HEK293 (cell line): ENCODE measurements around the gene MARVELD1.

ENCODE experiments used
- BCL11A ChIP-seq: fragments of 450-650 bp; formaldehyde crosslinking; IDR thresholded peaks from 2 replicates; pipeline ENCODE4 v1.5.1; 2016; ENCODE audit warnings: low read depth, missing biosample characterization, missing genetic modification characterization
- GLI4 ChIP-seq: fragments of 450-650 bp; formaldehyde crosslinking; IDR thresholded peaks from 2 replicates; pipeline ENCODE4 v1.5.1; 2016; ENCODE audit warnings: missing biosample characterization, missing genetic modification characterization
- GLIS1 ChIP-seq: fragments of 450-650 bp; formaldehyde crosslinking; IDR thresholded peaks from 2 replicates; pipeline ENCODE4 v1.5.1; 2016; ENCODE audit warnings: missing biosample characterization, missing genetic modification characterization
- KLF9 ChIP-seq: fragments of 450-650 bp; formaldehyde crosslinking; IDR thresholded peaks from 2 replicates; pipeline ENCODE4 v1.5.1; 2016; ENCODE audit warnings: missing biosample characterization, missing genetic modification characterization, low read depth
- OSR2 ChIP-seq: fragments of 450-650 bp; formaldehyde crosslinking; IDR thresholded peaks from 2 replicates; pipeline ENCODE4 v1.5.1; 2016; ENCODE audit warnings: missing biosample characterization, missing genetic modification characterization
- RBAK ChIP-seq: fragments of 450-650 bp; formaldehyde crosslinking; IDR thresholded peaks from 2 replicates; pipeline ENCODE4 v1.5.1; 2016; ENCODE audit warnings: missing biosample characterization, missing genetic modification characterization
- TRIM28 ChIP-seq: IDR thresholded peaks from 2 replicates; pipeline ENCODE4 v1.6.1; 2011; ENCODE audit warnings: low read length, control low read depth, borderline replicate concordance
- ZBTB21 ChIP-seq: fragments of 450-650 bp; formaldehyde crosslinking; IDR thresholded peaks from 2 replicates; pipeline ENCODE4 v1.5.1; 2017; ENCODE audit warnings: missing biosample characterization, missing genetic modification characterization
- ZNF112 ChIP-seq: fragments of 450-650 bp; formaldehyde crosslinking; IDR thresholded peaks from 2 replicates; pipeline ENCODE4 v1.5.0; 2017; ENCODE audit warnings: missing biosample characterization, missing genetic modification characterization
- ZNF138 ChIP-seq: fragments of 450-650 bp; formaldehyde crosslinking; IDR thresholded peaks from 2 replicates; pipeline ENCODE4 v1.5.1; 2016; ENCODE audit warnings: missing biosample characterization, missing genetic modification characterization, borderline replicate concordance
- ZNF146 ChIP-seq: fragments of 450-650 bp; formaldehyde crosslinking; IDR thresholded peaks from 2 replicates; pipeline ENCODE4 v1.5.1; 2016; ENCODE audit warnings: missing biosample characterization, missing genetic modification characterization
- ZNF174 ChIP-seq: fragments of 450-650 bp; formaldehyde crosslinking; IDR thresholded peaks from 2 replicates; pipeline ENCODE4 v1.5.0; 2017; ENCODE audit warnings: missing biosample characterization, mild to moderate bottlenecking, missing genetic modification characterization
- ZNF175 ChIP-seq: fragments of 450-650 bp; formaldehyde crosslinking; IDR thresholded peaks from 2 replicates; pipeline ENCODE4 v1.5.1; 2016; ENCODE audit warnings: missing biosample characterization, missing genetic modification characterization
- ZNF311 ChIP-seq: fragments of 450-650 bp; formaldehyde crosslinking; IDR thresholded peaks from 2 replicates; pipeline ENCODE4 v1.5.1; 2017; ENCODE audit warnings: missing biosample characterization, missing genetic modification characterization, borderline replicate concordance
- ZNF394 ChIP-seq: fragments of 450-650 bp; formaldehyde crosslinking; IDR thresholded peaks from 2 replicates; pipeline ENCODE4 v1.5.1; 2016; ENCODE audit warnings: missing biosample characterization, missing genetic modification characterization, mild to moderate bottlenecking, moderate library complexity, borderline replicate concordance
- ZNF510 ChIP-seq: fragments of 450-650 bp; formaldehyde crosslinking; IDR thresholded peaks from 2 replicates; pipeline ENCODE4 v1.5.1; 2018; ENCODE audit warnings: mild to moderate bottlenecking, missing genetic modification characterization, missing biosample characterization; ENCODE audit not compliant: insufficient replicate concordance
- ZNF549 ChIP-seq: fragments of 450-650 bp; IDR thresholded peaks from 2 replicates; pipeline ENCODE4 v1.5.1; 2018; ENCODE audit warnings: missing biosample characterization, missing genetic modification characterization, mild to moderate bottlenecking, inconsistent platforms, moderate library complexity
- ZNF585B ChIP-seq: fragments of 450-650 bp; formaldehyde crosslinking; IDR thresholded peaks from 2 replicates; pipeline ENCODE4 v1.5.1; 2016; ENCODE audit warnings: missing biosample characterization, missing genetic modification characterization
- ZNF621 ChIP-seq: fragments of 450-650 bp; formaldehyde crosslinking; IDR thresholded peaks from 2 replicates; pipeline ENCODE4 v1.5.1; 2017; ENCODE audit warnings: missing biosample characterization, missing genetic modification characterization
- ZNF660 ChIP-seq: fragments of 450-650 bp; IDR thresholded peaks from 2 replicates; pipeline ENCODE4 v1.5.1; 2018; ENCODE audit warnings: missing biosample characterization, mild to moderate bottlenecking, missing genetic modification characterization
- ZNF664 ChIP-seq: fragments of 450-650 bp; formaldehyde crosslinking; IDR thresholded peaks from 2 replicates; pipeline ENCODE4 v1.5.1; 2016; ENCODE audit warnings: missing biosample characterization, missing genetic modification characterization
- ZNF785 ChIP-seq: fragments of 450-650 bp; formaldehyde crosslinking; IDR thresholded peaks from 2 replicates; pipeline ENCODE4 v1.5.1; 2016; ENCODE audit warnings: missing biosample characterization, missing genetic modification characterization
- TF ChIP-seq, protein P1 (sequence below): fragments of 450-650 bp; formaldehyde crosslinking; IDR thresholded peaks from 2 replicates; pipeline ENCODE4 v1.5.1; 2016; ENCODE audit warnings: missing biosample characterization, missing genetic modification characterization
- TF ChIP-seq, protein P2 (sequence below): fragments of 450-650 bp; formaldehyde crosslinking; IDR thresholded peaks from 2 replicates; pipeline ENCODE4 v1.5.1; 2016; ENCODE audit warnings: missing biosample characterization, missing genetic modification characterization
- TF ChIP-seq, protein P3 (sequence below): fragments of 450-650 bp; formaldehyde crosslinking; IDR thresholded peaks from 2 replicates; pipeline ENCODE4 v1.5.1; 2016; ENCODE audit warnings: missing biosample characterization, missing genetic modification characterization
- TF ChIP-seq, protein P4 (sequence below): fragments of 450-650 bp; formaldehyde crosslinking; IDR thresholded peaks from 2 replicates; pipeline ENCODE4 v1.5.1; 2017; ENCODE audit warnings: missing biosample characterization, missing genetic modification characterization
- TF ChIP-seq, protein P5 (sequence below): fragments of 450-650 bp; formaldehyde crosslinking; IDR thresholded peaks from 2 replicates; pipeline ENCODE4 v1.5.1; 2016; ENCODE audit warnings: missing biosample characterization, missing genetic modification characterization
- TF ChIP-seq, protein P6 (sequence below): fragments of 450-650 bp; formaldehyde crosslinking; IDR thresholded peaks from 2 replicates; pipeline ENCODE4 v1.5.1; 2017; ENCODE audit warnings: missing biosample characterization, missing genetic modification characterization

Gene MARVELD1

DNA sequence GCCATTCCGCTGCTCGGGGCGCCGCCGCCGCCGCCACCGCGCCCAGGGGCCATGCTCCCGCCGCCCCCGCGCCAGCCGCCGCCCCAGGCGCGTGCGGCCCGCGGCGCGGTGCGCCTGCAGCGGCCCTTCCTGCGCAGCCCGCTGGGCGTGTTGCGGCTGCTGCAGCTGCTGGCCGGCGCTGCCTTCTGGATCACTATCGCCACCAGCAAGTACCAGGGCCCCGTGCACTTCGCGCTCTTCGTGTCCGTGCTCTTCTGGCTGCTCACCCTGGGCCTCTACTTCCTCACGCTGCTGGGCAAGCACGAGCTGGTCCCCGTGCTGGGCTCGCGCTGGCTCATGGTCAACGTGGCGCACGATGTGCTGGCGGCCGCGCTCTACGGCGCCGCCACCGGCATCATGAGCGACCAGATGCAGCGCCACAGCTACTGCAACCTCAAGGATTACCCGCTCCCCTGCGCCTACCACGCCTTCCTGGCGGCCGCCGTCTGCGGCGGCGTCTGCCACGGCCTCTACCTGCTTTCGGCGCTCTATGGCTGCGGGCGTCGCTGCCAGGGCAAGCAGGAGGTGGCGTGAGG is 383 bp downstream of the MARVELD1 start (continued):
- no peak for TF ChIP-seq ZNF664 (tag by site-specific recombination)
- no peak for TF ChIP-seq ZNF146
- peak; percentile 20; the same call in 1 of the 2 replicates for TF ChIP-seq GLIS1 (tag by site-specific recombination)
- TF ChIP-seq, protein P1, sequence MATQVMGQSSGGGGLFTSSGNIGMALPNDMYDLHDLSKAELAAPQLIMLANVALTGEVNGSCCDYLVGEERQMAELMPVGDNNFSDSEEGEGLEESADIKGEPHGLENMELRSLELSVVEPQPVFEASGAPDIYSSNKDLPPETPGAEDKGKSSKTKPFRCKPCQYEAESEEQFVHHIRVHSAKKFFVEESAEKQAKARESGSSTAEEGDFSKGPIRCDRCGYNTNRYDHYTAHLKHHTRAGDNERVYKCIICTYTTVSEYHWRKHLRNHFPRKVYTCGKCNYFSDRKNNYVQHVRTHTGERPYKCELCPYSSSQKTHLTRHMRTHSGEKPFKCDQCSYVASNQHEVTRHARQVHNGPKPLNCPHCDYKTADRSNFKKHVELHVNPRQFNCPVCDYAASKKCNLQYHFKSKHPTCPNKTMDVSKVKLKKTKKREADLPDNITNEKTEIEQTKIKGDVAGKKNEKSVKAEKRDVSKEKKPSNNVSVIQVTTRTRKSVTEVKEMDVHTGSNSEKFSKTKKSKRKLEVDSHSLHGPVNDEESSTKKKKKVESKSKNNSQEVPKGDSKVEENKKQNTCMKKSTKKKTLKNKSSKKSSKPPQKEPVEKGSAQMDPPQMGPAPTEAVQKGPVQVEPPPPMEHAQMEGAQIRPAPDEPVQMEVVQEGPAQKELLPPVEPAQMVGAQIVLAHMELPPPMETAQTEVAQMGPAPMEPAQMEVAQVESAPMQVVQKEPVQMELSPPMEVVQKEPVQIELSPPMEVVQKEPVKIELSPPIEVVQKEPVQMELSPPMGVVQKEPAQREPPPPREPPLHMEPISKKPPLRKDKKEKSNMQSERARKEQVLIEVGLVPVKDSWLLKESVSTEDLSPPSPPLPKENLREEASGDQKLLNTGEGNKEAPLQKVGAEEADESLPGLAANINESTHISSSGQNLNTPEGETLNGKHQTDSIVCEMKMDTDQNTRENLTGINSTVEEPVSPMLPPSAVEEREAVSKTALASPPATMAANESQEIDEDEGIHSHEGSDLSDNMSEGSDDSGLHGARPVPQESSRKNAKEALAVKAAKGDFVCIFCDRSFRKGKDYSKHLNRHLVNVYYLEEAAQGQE (tag by site-specific recombination), result no peak
- TF ChIP-seq, protein P2, sequence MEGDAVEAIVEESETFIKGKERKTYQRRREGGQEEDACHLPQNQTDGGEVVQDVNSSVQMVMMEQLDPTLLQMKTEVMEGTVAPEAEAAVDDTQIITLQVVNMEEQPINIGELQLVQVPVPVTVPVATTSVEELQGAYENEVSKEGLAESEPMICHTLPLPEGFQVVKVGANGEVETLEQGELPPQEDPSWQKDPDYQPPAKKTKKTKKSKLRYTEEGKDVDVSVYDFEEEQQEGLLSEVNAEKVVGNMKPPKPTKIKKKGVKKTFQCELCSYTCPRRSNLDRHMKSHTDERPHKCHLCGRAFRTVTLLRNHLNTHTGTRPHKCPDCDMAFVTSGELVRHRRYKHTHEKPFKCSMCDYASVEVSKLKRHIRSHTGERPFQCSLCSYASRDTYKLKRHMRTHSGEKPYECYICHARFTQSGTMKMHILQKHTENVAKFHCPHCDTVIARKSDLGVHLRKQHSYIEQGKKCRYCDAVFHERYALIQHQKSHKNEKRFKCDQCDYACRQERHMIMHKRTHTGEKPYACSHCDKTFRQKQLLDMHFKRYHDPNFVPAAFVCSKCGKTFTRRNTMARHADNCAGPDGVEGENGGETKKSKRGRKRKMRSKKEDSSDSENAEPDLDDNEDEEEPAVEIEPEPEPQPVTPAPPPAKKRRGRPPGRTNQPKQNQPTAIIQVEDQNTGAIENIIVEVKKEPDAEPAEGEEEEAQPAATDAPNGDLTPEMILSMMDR, result peak; percentile 99
- TF ChIP-seq GLI4 (tag by site-specific recombination), result no peak
- TF ChIP-seq ZNF585B (tag by site-specific recombination), result peak; percentile 4; the same call in 1 of the 2 replicates
- TF ChIP-seq, protein P3, sequence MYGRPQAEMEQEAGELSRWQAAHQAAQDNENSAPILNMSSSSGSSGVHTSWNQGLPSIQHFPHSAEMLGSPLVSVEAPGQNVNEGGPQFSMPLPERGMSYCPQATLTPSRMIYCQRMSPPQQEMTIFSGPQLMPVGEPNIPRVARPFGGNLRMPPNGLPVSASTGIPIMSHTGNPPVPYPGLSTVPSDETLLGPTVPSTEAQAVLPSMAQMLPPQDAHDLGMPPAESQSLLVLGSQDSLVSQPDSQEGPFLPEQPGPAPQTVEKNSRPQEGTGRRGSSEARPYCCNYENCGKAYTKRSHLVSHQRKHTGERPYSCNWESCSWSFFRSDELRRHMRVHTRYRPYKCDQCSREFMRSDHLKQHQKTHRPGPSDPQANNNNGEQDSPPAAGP (tag by site-specific recombination), result no peak
- no peak for TF ChIP-seq ZBTB21 (tag by site-specific recombination)
- no peak for TF ChIP-seq ZNF175
- TF ChIP-seq, protein P4, sequence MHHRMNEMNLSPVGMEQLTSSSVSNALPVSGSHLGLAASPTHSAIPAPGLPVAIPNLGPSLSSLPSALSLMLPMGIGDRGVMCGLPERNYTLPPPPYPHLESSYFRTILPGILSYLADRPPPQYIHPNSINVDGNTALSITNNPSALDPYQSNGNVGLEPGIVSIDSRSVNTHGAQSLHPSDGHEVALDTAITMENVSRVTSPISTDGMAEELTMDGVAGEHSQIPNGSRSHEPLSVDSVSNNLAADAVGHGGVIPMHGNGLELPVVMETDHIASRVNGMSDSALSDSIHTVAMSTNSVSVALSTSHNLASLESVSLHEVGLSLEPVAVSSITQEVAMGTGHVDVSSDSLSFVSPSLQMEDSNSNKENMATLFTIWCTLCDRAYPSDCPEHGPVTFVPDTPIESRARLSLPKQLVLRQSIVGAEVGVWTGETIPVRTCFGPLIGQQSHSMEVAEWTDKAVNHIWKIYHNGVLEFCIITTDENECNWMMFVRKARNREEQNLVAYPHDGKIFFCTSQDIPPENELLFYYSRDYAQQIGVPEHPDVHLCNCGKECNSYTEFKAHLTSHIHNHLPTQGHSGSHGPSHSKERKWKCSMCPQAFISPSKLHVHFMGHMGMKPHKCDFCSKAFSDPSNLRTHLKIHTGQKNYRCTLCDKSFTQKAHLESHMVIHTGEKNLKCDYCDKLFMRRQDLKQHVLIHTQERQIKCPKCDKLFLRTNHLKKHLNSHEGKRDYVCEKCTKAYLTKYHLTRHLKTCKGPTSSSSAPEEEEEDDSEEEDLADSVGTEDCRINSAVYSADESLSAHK (tag by site-specific recombination), result no peak
- no peak for TF ChIP-seq ZNF394 (tag by site-specific recombination)
- TF ChIP-seq RBAK, result no peak
- TF ChIP-seq BCL11A (tag by site-specific recombination), result 0 out of 2 replicates have a peak, but pooled peaks have one; percentile 40
- peak; percentile 47; the same call in 1 of the 2 replicates for TF ChIP-seq ZNF660 (tag by site-specific recombination)
- no peak for TF ChIP-seq ZNF174 (tag by site-specific recombination)
- no peak for TF ChIP-seq ZNF510 (tag by site-specific recombination)
- no peak for TF ChIP-seq ZNF621 (tag by site-specific recombination)
- no peak for TF ChIP-seq ZNF112
- TF ChIP-seq ZNF311, result no peak
- TF ChIP-seq, protein P5, sequence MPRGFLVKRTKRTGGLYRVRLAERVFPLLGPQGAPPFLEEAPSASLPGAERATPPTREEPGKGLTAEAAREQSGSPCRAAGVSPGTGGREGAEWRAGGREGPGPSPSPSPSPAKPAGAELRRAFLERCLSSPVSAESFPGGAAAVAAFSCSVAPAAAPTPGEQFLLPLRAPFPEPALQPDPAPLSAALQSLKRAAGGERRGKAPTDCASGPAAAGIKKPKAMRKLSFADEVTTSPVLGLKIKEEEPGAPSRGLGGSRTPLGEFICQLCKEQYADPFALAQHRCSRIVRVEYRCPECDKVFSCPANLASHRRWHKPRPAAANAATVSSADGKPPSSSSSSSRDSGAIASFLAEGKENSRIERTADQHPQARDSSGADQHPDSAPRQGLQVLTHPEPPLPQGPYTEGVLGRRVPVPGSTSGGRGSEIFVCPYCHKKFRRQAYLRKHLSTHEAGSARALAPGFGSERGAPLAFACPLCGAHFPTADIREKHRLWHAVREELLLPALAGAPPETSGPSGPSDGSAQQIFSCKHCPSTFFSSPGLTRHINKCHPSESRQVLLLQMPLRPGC (tag by site-specific recombination), result no peak; the same call in 1 of the 2 replicates
- TF ChIP-seq, protein P6, sequence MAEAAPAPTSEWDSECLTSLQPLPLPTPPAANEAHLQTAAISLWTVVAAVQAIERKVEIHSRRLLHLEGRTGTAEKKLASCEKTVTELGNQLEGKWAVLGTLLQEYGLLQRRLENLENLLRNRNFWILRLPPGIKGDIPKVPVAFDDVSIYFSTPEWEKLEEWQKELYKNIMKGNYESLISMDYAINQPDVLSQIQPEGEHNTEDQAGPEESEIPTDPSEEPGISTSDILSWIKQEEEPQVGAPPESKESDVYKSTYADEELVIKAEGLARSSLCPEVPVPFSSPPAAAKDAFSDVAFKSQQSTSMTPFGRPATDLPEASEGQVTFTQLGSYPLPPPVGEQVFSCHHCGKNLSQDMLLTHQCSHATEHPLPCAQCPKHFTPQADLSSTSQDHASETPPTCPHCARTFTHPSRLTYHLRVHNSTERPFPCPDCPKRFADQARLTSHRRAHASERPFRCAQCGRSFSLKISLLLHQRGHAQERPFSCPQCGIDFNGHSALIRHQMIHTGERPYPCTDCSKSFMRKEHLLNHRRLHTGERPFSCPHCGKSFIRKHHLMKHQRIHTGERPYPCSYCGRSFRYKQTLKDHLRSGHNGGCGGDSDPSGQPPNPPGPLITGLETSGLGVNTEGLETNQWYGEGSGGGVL (tag by site-specific recombination), result no peak
- no peak for TF ChIP-seq ZNF138
- peak; percentile 37; the same call in 1 of the 2 replicates for TF ChIP-seq TRIM28
- TF ChIP-seq ZNF785 (tag by site-specific recombination), result 0 out of 2 replicates have a peak, but pooled peaks have one; percentile 5
- TF ChIP-seq ZNF549, result no peak
- peak; percentile 60 for TF ChIP-seq KLF9 (tag by site-specific recombination)
- TF ChIP-seq OSR2 (tag by site-specific recombination), result peak; percentile 5; the same call in 1 of the 2 replicates
